Measurements from ENCODE around the gene TMEM163.

TMEM163 gene

GRCh38 chr2:134715932-134716643 is 2.7 kb downstream of the TMEM163 start:
- H3K27me3 ChIP-seq (ENCODE audit: control insufficient read depth in 1 of 2, insufficient read depth in 1 of 2, low read length in 2 of 2), result peaks cover 0 to 90% of the 10 kb centered on the region in 2 experiments
- WGBS, result 58% methylated on average over 3 of the region's 4 CpGs
- no peak overlapping the region for H3K14ac ChIP-seq (ENCODE audit: low read length in 2 of 2)
- no peak overlapping the region for H3K18ac ChIP-seq (ENCODE audit: low read depth in 1 of 2, low read length in 2 of 2)
- no peak overlapping the region for H2BK5ac ChIP-seq (ENCODE audit: low read depth, low read length, poor library complexity, severe bottlenecking)
- no peak overlapping the region for H2AK5ac ChIP-seq (ENCODE audit: low read length, severe bottlenecking)
- H2BK15ac ChIP-seq (ENCODE audit: low read depth, poor library complexity, severe bottlenecking), result no peak overlapping the region
- peaks cover 18% of the 10 kb centered on the region for H3K4me1 ChIP-seq (ENCODE audit: control insufficient read depth, insufficient read depth, low read depth, low read length)
- no peak overlapping the region for H4K91ac ChIP-seq (ENCODE audit: low read length)
- no peak overlapping the region for H4K8ac ChIP-seq (ENCODE audit: low read length)
- DNase-seq, result no peak
- H3K23ac ChIP-seq (ENCODE audit: low read length in 2 of 2), result no peak overlapping the region
- H2AFZ ChIP-seq (ENCODE audit: low read depth, low read length), result no peak overlapping the region
- H3K4me2 ChIP-seq (ENCODE audit: low read length, poor library complexity, severe bottlenecking), result no peak overlapping the region
- no peak overlapping the region for H2BK12ac ChIP-seq (ENCODE audit: low read length in 2 of 2)
- no peaks in the 10 kb centered on the region for H3K9me3 ChIP-seq (ENCODE audit: control insufficient read depth, low read length)
- H3K27ac ChIP-seq (ENCODE audit: low read length, poor library complexity, severe bottlenecking), result no peak overlapping the region
- no peak overlapping the region for H3K4ac ChIP-seq (ENCODE audit: low read depth in 1 of 2, low read length in 2 of 2)
- no peak overlapping the region for H2BK120ac ChIP-seq (ENCODE audit: low read depth, low read length)
- no peaks in the 10 kb centered on the region for H3K36me3 ChIP-seq (ENCODE audit: control insufficient read depth in 1 of 2, insufficient read depth in 2 of 2, low read depth in 1 of 2, low read length in 2 of 2)
- no peak overlapping the region for H3K4me3 ChIP-seq (ENCODE audit: insufficient read depth in 1 of 2, low read depth in 1 of 2, low read length in 2 of 2)
- H3K79me1 ChIP-seq (replicated peaks; ENCODE audit: low read length, poor library complexity, severe bottlenecking), result peaks cover 16% of the 10 kb centered on the region
- H3K9ac ChIP-seq (ENCODE audit: low read length), result no peak overlapping the region

GRCh38 chr2:134714228-134714627 is 4.6 kb downstream of the TMEM163 start:
- DNase-seq, result no peak
- H3K23ac ChIP-seq (ENCODE audit: low read length in 2 of 2), result no peak overlapping the region
- H2AFZ ChIP-seq (ENCODE audit: low read depth, low read length), result no peak overlapping the region
- H3K18ac ChIP-seq (ENCODE audit: low read depth in 1 of 2, low read length in 2 of 2), result no peak overlapping the region
- no peak overlapping the region for H2BK5ac ChIP-seq (ENCODE audit: low read depth, low read length, poor library complexity, severe bottlenecking)
- H3K4me3 ChIP-seq (ENCODE audit: insufficient read depth in 1 of 2, low read depth in 1 of 2, low read length in 2 of 2), result no peak overlapping the region
- H2BK12ac ChIP-seq (ENCODE audit: low read length in 2 of 2), result no peak overlapping the region
- peaks cover 19% of the 10 kb centered on the region for H3K79me1 ChIP-seq (replicated peaks; ENCODE audit: low read length, poor library complexity, severe bottlenecking)
- peaks cover 0 to 88% of the 10 kb centered on the region in 2 experiments for H3K27me3 ChIP-seq (ENCODE audit: control insufficient read depth in 1 of 2, insufficient read depth in 1 of 2, low read length in 2 of 2)
- no peak overlapping the region for H3K14ac ChIP-seq (ENCODE audit: low read length in 2 of 2)
- peaks cover 14% of the 10 kb centered on the region for H3K4me1 ChIP-seq (ENCODE audit: control insufficient read depth, insufficient read depth, low read depth, low read length)
- H3K27ac ChIP-seq (ENCODE audit: low read length, poor library complexity, severe bottlenecking), result no peak overlapping the region
- H3K9me3 ChIP-seq (ENCODE audit: control insufficient read depth, low read length), result no peaks in the 10 kb centered on the region
- 87% methylated on average over 2 of the region's 2 CpGs for WGBS
- no peak overlapping the region for H3K4me2 ChIP-seq (ENCODE audit: low read length, poor library complexity, severe bottlenecking)
- no peak overlapping the region for H4K8ac ChIP-seq (ENCODE audit: low read length)
- H3K36me3 ChIP-seq (ENCODE audit: control insufficient read depth in 1 of 2, insufficient read depth in 2 of 2, low read depth in 1 of 2, low read length in 2 of 2), result no peaks in the 10 kb centered on the region
- H2AK5ac ChIP-seq (ENCODE audit: low read length, severe bottlenecking), result no peak overlapping the region
- no peak overlapping the region for H3K4ac ChIP-seq (ENCODE audit: low read depth in 1 of 2, low read length in 2 of 2)
- no peak overlapping the region for H2BK120ac ChIP-seq (ENCODE audit: low read depth, low read length)
- H3K9ac ChIP-seq (ENCODE audit: low read length), result no peak overlapping the region
- H4K91ac ChIP-seq (ENCODE audit: low read length), result no peak overlapping the region
- no peak overlapping the region for H2BK15ac ChIP-seq (ENCODE audit: low read depth, poor library complexity, severe bottlenecking)

GRCh38 chr2:134713606-134714005 is 5.2 kb downstream of the TMEM163 start:
- Histone ChIP-seq H3K27ac (ENCODE audit: low read length, poor library complexity, severe bottlenecking) (no peak overlapping the region), H3K4me3 (ENCODE audit: insufficient read depth in 1 of 2, low read depth in 1 of 2, low read length in 2 of 2) (no peak overlapping the region), H2BK12ac (ENCODE audit: low read length in 2 of 2) (no peak overlapping the region), H2AK5ac (ENCODE audit: low read length, severe bottlenecking) (peak overlapping the region; percentile 15), H4K91ac (ENCODE audit: low read length) (no peak overlapping the region), H3K18ac (ENCODE audit: low read depth in 1 of 2, low read length in 2 of 2) (no peak overlapping the region), H3K23ac (ENCODE audit: low read length in 2 of 2) (no peak overlapping the region), H3K4me2 (ENCODE audit: low read length, poor library complexity, severe bottlenecking) (no peak overlapping the region), H3K79me1 (replicated peaks; ENCODE audit: low read length, poor library complexity, severe bottlenecking) (peaks cover 19% of the 10 kb centered on the region), H3K27me3 (ENCODE audit: control insufficient read depth in 1 of 2, insufficient read depth in 1 of 2, low read length in 2 of 2) (peaks cover 0 to 86% of the 10 kb centered on the region in 2 experiments), H3K36me3 (ENCODE audit: control insufficient read depth in 1 of 2, insufficient read depth in 2 of 2, low read depth in 1 of 2, low read length in 2 of 2) (no peaks in the 10 kb centered on the region), H3K4ac (ENCODE audit: low read depth in 1 of 2, low read length in 2 of 2) (no peak overlapping the region), H2BK5ac (ENCODE audit: low read depth, low read length, poor library complexity, severe bottlenecking) (no peak overlapping the region), H3K9me3 (ENCODE audit: control insufficient read depth, low read length) (no peaks in the 10 kb centered on the region), H2AFZ (ENCODE audit: low read depth, low read length) (no peak overlapping the region), H2BK120ac (ENCODE audit: low read depth, low read length) (no peak overlapping the region), H2BK15ac (ENCODE audit: low read depth, poor library complexity, severe bottlenecking) (no peak overlapping the region), H3K9ac (ENCODE audit: low read length) (no peak overlapping the region), H4K8ac (ENCODE audit: low read length) (no peak overlapping the region), H3K14ac (ENCODE audit: low read length in 2 of 2) (no peak overlapping the region), H3K4me1 (ENCODE audit: control insufficient read depth, insufficient read depth, low read depth, low read length) (peaks cover 12% of the 10 kb centered on the region)
- DNase-seq, result no peak
- WGBS, result 80% methylated on average over 1 of the region's 1 CpG

GRCh38 chr2:134713176-134713575 is 5.6 kb downstream of the TMEM163 start:
- Histone ChIP-seq H3K9me3 (ENCODE audit: control insufficient read depth, low read length) (no peaks in the 10 kb centered on the region), H3K27ac (ENCODE audit: low read length, poor library complexity, severe bottlenecking) (no peak overlapping the region), H3K79me1 (replicated peaks; ENCODE audit: low read length, poor library complexity, severe bottlenecking) (peaks cover 16% of the 10 kb centered on the region), H3K4me3 (ENCODE audit: insufficient read depth in 1 of 2, low read depth in 1 of 2, low read length in 2 of 2) (no peak overlapping the region), H3K9ac (ENCODE audit: low read length) (no peak overlapping the region), H3K27me3 (ENCODE audit: control insufficient read depth in 1 of 2, insufficient read depth in 1 of 2, low read length in 2 of 2) (peaks cover 0 to 84% of the 10 kb centered on the region in 2 experiments), H2BK12ac (ENCODE audit: low read length in 2 of 2) (no peak overlapping the region), H2BK120ac (ENCODE audit: low read depth, low read length) (no peak overlapping the region), H3K14ac (ENCODE audit: low read length in 2 of 2) (no peak overlapping the region), H4K91ac (ENCODE audit: low read length) (no peak overlapping the region), H2AK5ac (ENCODE audit: low read length, severe bottlenecking) (peak overlapping the region; percentile 15), H2AFZ (ENCODE audit: low read depth, low read length) (no peak overlapping the region), H3K23ac (ENCODE audit: low read length in 2 of 2) (no peak overlapping the region), H2BK5ac (ENCODE audit: low read depth, low read length, poor library complexity, severe bottlenecking) (no peak overlapping the region), H3K4ac (ENCODE audit: low read depth in 1 of 2, low read length in 2 of 2) (no peak overlapping the region), H2BK15ac (ENCODE audit: low read depth, poor library complexity, severe bottlenecking) (no peak overlapping the region), H3K36me3 (ENCODE audit: control insufficient read depth in 1 of 2, insufficient read depth in 2 of 2, low read depth in 1 of 2, low read length in 2 of 2) (no peaks in the 10 kb centered on the region), H3K4me1 (ENCODE audit: control insufficient read depth, insufficient read depth, low read depth, low read length) (peaks cover 11% of the 10 kb centered on the region), H3K18ac (ENCODE audit: low read depth in 1 of 2, low read length in 2 of 2) (no peak overlapping the region), H4K8ac (ENCODE audit: low read length) (no peak overlapping the region), H3K4me2 (ENCODE audit: low read length, poor library complexity, severe bottlenecking) (no peak overlapping the region)
- 91% methylated on average over 11 of the region's 11 CpGs for WGBS
- DNase-seq, result no peak

Data from mesenchymal stem cell (in vitro differentiated cells and primary cell).